SK-N-SH treated with all-trans-retinoic acid at 6 μM for 48 hours (cell line): ENCODE data around the gene SRGAP1.

Source experiments
- ATAC-seq: fragments of 200-7000 bp; cut with Tn5 transposase; 3 replicates; pipeline ENCODE4 v1.9.1; 2020; ENCODE audit warnings: mild to moderate bottlenecking, moderate library complexity
- ARNTL ChIP-seq: fragments of 450-650 bp; formaldehyde crosslinking; IDR thresholded peaks from 2 replicates; pipeline ENCODE4 v1.5.0; 2020; ENCODE audit warnings: low read depth, mild to moderate bottlenecking, moderate library complexity, borderline replicate concordance
- BACH2 ChIP-seq: fragments of 250-450 bp; sonication (Bioruptor Pico); IDR thresholded peaks from 2 replicates; pipeline ENCODE4 v1.9.0; 2021; ENCODE audit warnings: mild to moderate bottlenecking, borderline replicate concordance
- CREB5 ChIP-seq: fragments of 250-450 bp; sonication (Bioruptor Pico); IDR thresholded peaks from 2 replicates; pipeline ENCODE4 v1.5.1; 2020; ENCODE audit warnings: low read depth, mild to moderate bottlenecking, moderate library complexity
- CSRNP3 ChIP-seq: fragments of 250-450 bp; sonication (Bioruptor Pico); IDR thresholded peaks from 2 replicates; pipeline ENCODE4 v1.5.1; 2021; ENCODE audit warnings: mild to moderate bottlenecking, moderate library complexity
- ESRRG ChIP-seq: fragments of 250-450 bp; sonication (Bioruptor Pico); IDR thresholded peaks from 2 replicates; pipeline ENCODE4 v1.6.1; 2021; ENCODE audit warnings: mild to moderate bottlenecking
- GLIS3 ChIP-seq: fragments of 250-450 bp; sonication (Bioruptor Pico); IDR thresholded peaks from 2 replicates; pipeline ENCODE4 v1.5.0; 2020; ENCODE audit warnings: mild to moderate bottlenecking, moderate library complexity
- ISL1 ChIP-seq: fragments of 250-450 bp; sonication (Bioruptor Pico); IDR thresholded peaks from 2 replicates; pipeline ENCODE4 v2.1.2; 2022; ENCODE audit warnings: mild to moderate bottlenecking, moderate library complexity
- OSR1 ChIP-seq: fragments of 250-450 bp; sonication (Bioruptor Pico); IDR thresholded peaks from 2 replicates; pipeline ENCODE4 v1.8.0; 2022; ENCODE audit warnings: moderate library complexity, mild to moderate bottlenecking, inconsistent platforms
- PATZ1 ChIP-seq: fragments of 250-450 bp; sonication (Bioruptor Pico); IDR thresholded peaks from 2 replicates; pipeline ENCODE4 v1.8.0; 2020; ENCODE audit warnings: mild to moderate bottlenecking, moderate library complexity, borderline replicate concordance
- PPARA ChIP-seq: fragments of 250-450 bp; sonication (Bioruptor Pico); IDR thresholded peaks from 2 replicates; pipeline ENCODE4 v1.5.0; 2020; ENCODE audit warnings: mild to moderate bottlenecking, borderline replicate concordance
- RARB ChIP-seq: fragments of 250-450 bp; sonication (Bioruptor Pico); IDR thresholded peaks from 2 replicates; pipeline ENCODE4 v1.8.0; 2021; ENCODE audit warnings: mild to moderate bottlenecking, moderate library complexity
- SNAI2 ChIP-seq: fragments of 250-450 bp; sonication (Bioruptor Pico); IDR thresholded peaks from 2 replicates; pipeline ENCODE4 v1.5.0; 2020; ENCODE audit warnings: mild to moderate bottlenecking, moderate library complexity
- TCF4 ChIP-seq: fragments of 250-450 bp; sonication (Bioruptor Pico); IDR thresholded peaks from 2 replicates; pipeline ENCODE4 v1.8.0; 2021; ENCODE audit warnings: mild to moderate bottlenecking, moderate library complexity, borderline replicate concordance
- TOX ChIP-seq: fragments of 250-450 bp; sonication (Bioruptor Pico); IDR thresholded peaks from 2 replicates; pipeline ENCODE4 v1.8.0; 2021; ENCODE audit warnings: mild to moderate bottlenecking, moderate library complexity, borderline replicate concordance
- TSHZ2 ChIP-seq: fragments of 250-450 bp; sonication (Bioruptor Pico); IDR thresholded peaks from 2 replicates; pipeline ENCODE4 v1.5.0; 2020; ENCODE audit warnings: mild to moderate bottlenecking, moderate library complexity
- ZC3H10 ChIP-seq: fragments of 250-450 bp; sonication (Bioruptor Pico); IDR thresholded peaks from 2 replicates; pipeline ENCODE4 v1.5.1; 2021; ENCODE audit warnings: mild to moderate bottlenecking, moderate library complexity
- ZFP30 ChIP-seq: fragments of 450-650 bp; formaldehyde crosslinking; IDR thresholded peaks from 2 replicates; pipeline ENCODE4 v1.5.0; 2022; ENCODE audit warnings: mild to moderate bottlenecking, moderate library complexity
- ZNF565 ChIP-seq: fragments of 450-650 bp; formaldehyde crosslinking; conservative IDR thresholded peaks from 2 replicates; pipeline ENCODE4 v1.5.0; 2020; ENCODE audit warnings: low read depth, mild to moderate bottlenecking, moderate library complexity
- ZNF70 ChIP-seq: fragments of 450-650 bp; formaldehyde crosslinking; IDR thresholded peaks from 2 replicates; pipeline ENCODE4 v1.5.0; 2020; ENCODE audit warnings: mild to moderate bottlenecking, moderate library complexity
- ZNF8 ChIP-seq: fragments of 450-650 bp; formaldehyde crosslinking; IDR thresholded peaks from 2 replicates; pipeline ENCODE4 v1.5.0; 2020; ENCODE audit warnings: mild to moderate bottlenecking, moderate library complexity

SRGAP1 gene

GRCh38 chr12:63907561-63907960 lies 63.1 kb downstream of the SRGAP1 start:
- ATAC-seq: no peak

GRCh38 chr12:63909746-63910145 lies 65.2 kb downstream of the SRGAP1 start:
- no peak for TF ChIP-seq SNAI2 (CRISPR knock-in tag)
- no peak; the same call in 1 of the 2 replicates for TF ChIP-seq TCF4
- TF ChIP-seq ZNF70 (CRISPR knock-in tag): no peak
- TF ChIP-seq ARNTL (CRISPR knock-in tag): no peak
- no peak for TF ChIP-seq TSHZ2

More at GRCh38 chr12:63907561-63907960, 63.1 kb downstream of the SRGAP1 start:
- TF ChIP-seq RARB (CRISPR knock-in tag): no peak
- no peak for TF ChIP-seq ISL1
- TF ChIP-seq CSRNP3 (CRISPR knock-in tag): no peak
- TF ChIP-seq ARNTL (CRISPR knock-in tag): no peak
- no peak for TF ChIP-seq ZNF70 (CRISPR knock-in tag)
- no peak for TF ChIP-seq ESRRG (CRISPR knock-in tag)
- no peak for TF ChIP-seq ZNF8 (CRISPR knock-in tag)
- no peak for TF ChIP-seq TSHZ2
- no peak for TF ChIP-seq ZFP30
- no peak for TF ChIP-seq TOX (CRISPR knock-in tag)
- TF ChIP-seq PPARA (CRISPR knock-in tag): no peak

GRCh38 chr12:63911341-63911740 lies 66.8 kb downstream of the SRGAP1 start:
- ATAC-seq: no peak
- TF ChIP-seq ARNTL (CRISPR knock-in tag) (no peak), SNAI2 (CRISPR knock-in tag) (no peak), ZNF70 (CRISPR knock-in tag) (no peak), BACH2 (no peak), TSHZ2 (no peak), ZNF565 (CRISPR knock-in tag) (no peak), ISL1 (no peak), OSR1 (CRISPR knock-in tag) (no peak), TCF4 (no peak), ZNF8 (CRISPR knock-in tag) (no peak), PATZ1 (CRISPR knock-in tag) (no peak), RARB (CRISPR knock-in tag) (no peak), ESRRG (CRISPR knock-in tag) (no peak), CREB5 (CRISPR knock-in tag) (no peak), PPARA (CRISPR knock-in tag) (no peak), GLIS3 (CRISPR knock-in tag) (no peak), TOX (CRISPR knock-in tag) (no peak), ZC3H10 (CRISPR knock-in tag) (no peak)

More at GRCh38 chr12:63909746-63910145, 65.2 kb downstream of the SRGAP1 start:
- ATAC-seq: no peak
